ENCODE data around the gene ASPDH. TPM values are rescaled to one million over a fixed set of nuclear protein-coding genes. Genes with fewer than 3 reads are reported as not detected.
"Not testable (repeated sequence)": the region's sequence is repeated elsewhere in the genome, so short reads cannot be mapped to it uniquely, and the experiment has no call there.

Gene ASPDH
- total RNA-seq, 2 donors from 2014 or later = not detected

GRCh38 chr19:50532952-50533351 lies 19.2 kb upstream of the ASPDH start:
- 77 to 84% methylated on average over 3 to 4 of the region's 4 CpGs for WGBS, 2 experiments (ENCODE audit: insufficient coverage in 1 of 2, insufficient read length in 1 of 2)
- no peak overlapping the region for H3K27ac ChIP-seq (ENCODE audit: low read depth, low read length)
- TF ChIP-seq, protein P1, sequence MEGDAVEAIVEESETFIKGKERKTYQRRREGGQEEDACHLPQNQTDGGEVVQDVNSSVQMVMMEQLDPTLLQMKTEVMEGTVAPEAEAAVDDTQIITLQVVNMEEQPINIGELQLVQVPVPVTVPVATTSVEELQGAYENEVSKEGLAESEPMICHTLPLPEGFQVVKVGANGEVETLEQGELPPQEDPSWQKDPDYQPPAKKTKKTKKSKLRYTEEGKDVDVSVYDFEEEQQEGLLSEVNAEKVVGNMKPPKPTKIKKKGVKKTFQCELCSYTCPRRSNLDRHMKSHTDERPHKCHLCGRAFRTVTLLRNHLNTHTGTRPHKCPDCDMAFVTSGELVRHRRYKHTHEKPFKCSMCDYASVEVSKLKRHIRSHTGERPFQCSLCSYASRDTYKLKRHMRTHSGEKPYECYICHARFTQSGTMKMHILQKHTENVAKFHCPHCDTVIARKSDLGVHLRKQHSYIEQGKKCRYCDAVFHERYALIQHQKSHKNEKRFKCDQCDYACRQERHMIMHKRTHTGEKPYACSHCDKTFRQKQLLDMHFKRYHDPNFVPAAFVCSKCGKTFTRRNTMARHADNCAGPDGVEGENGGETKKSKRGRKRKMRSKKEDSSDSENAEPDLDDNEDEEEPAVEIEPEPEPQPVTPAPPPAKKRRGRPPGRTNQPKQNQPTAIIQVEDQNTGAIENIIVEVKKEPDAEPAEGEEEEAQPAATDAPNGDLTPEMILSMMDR (conservative IDR thresholded peaks at IDR 0.05) = no peak
- H3K27ac Mint-ChIP-seq = no peak overlapping the region
- H3K4me1 ChIP-seq (ENCODE audit: control insufficient read depth, insufficient read depth, low read length) = no peaks in the 10 kb centered on the region
- H3K9me3 Mint-ChIP-seq = peaks cover 19% of the 10 kb centered on the region
- H3K36me3 Mint-ChIP-seq (ENCODE audit: low read depth) = no peaks in the 10 kb centered on the region
- peaks cover 35% of the 10 kb centered on the region for H3K27me3 Mint-ChIP-seq (ENCODE audit: insufficient read depth)
- no peak overlapping the region for H3K4me3 ChIP-seq (ENCODE audit: low read length)
- no peak overlapping the region for H3K9ac ChIP-seq (ENCODE audit: extremely low read depth, low read length, poor library complexity, severe bottlenecking)
- H3K4me3 Mint-ChIP-seq = no peak overlapping the region
- DNase-seq = no peak
- H3K9me3 ChIP-seq (ENCODE audit: control insufficient read depth, low read length) = peaks cover 20% of the 10 kb centered on the region
- no peaks in the 10 kb centered on the region for H3K27me3 ChIP-seq (ENCODE audit: control insufficient read depth, insufficient read depth, low read length, poor library complexity, severe bottlenecking)
- no peaks in the 10 kb centered on the region for H3K36me3 ChIP-seq (ENCODE audit: control insufficient read depth, insufficient read depth, low read length)
- H3K4me1 Mint-ChIP-seq = no peaks in the 10 kb centered on the region

- DNase-seq = peak; percentile 44
- no peak overlapping the region for H3K9ac ChIP-seq (ENCODE audit: extremely low read depth, low read length, poor library complexity, severe bottlenecking)
- no peak overlapping the region for H3K27ac Mint-ChIP-seq
- 83 to 88% methylated on average over 5 to 14 of the region's 14 CpGs for WGBS, 2 experiments (ENCODE audit: insufficient coverage in 1 of 2, insufficient read length in 1 of 2)
- H3K4me1 ChIP-seq (ENCODE audit: control insufficient read depth, insufficient read depth, low read length) = no peaks in the 10 kb centered on the region
- peaks cover 20% of the 10 kb centered on the region for H3K9me3 ChIP-seq (ENCODE audit: control insufficient read depth, low read length)
- no peaks in the 10 kb centered on the region for H3K4me1 Mint-ChIP-seq
- TF ChIP-seq, protein P1 (conservative IDR thresholded peaks at IDR 0.05) = no peak
- H3K4me3 Mint-ChIP-seq = no peak overlapping the region
- no peak overlapping the region for H3K4me3 ChIP-seq (ENCODE audit: low read length)
- peaks cover 19% of the 10 kb centered on the region for H3K9me3 Mint-ChIP-seq
- H3K36me3 ChIP-seq (ENCODE audit: control insufficient read depth, insufficient read depth, low read length) = no peaks in the 10 kb centered on the region
- H3K27me3 ChIP-seq (ENCODE audit: control insufficient read depth, insufficient read depth, low read length, poor library complexity, severe bottlenecking) = no peaks in the 10 kb centered on the region
- no peak overlapping the region for H3K27ac ChIP-seq (ENCODE audit: low read depth, low read length)
- peaks cover 41% of the 10 kb centered on the region for H3K27me3 Mint-ChIP-seq (ENCODE audit: insufficient read depth)
- no peaks in the 10 kb centered on the region for H3K36me3 Mint-ChIP-seq (ENCODE audit: low read depth)
Measured at GRCh38 chr19:50531171-50531612, 17.5 kb upstream of the ASPDH start.

DNA sequence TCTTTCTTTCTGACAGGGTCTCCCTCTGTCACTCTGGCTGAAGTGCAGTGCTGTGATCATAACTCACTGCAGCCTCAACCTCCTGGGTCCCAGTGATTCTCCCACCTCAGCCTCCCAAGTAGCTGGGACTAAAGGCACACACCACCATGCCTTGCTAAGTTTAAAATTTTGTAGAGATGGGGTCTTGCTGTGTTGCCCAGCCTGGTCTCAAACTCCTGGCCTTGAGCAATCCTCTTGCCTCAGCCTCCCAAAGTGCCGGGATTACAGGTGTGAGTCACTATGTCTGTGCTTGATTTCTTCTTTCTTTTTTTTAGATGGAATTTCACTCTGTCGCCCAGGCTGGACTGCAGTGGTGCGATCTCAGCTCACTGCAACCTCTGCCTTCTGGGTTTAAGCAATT lies 14.3 kb upstream of the ASPDH start:
- 92 to 95% methylated on average over 3 of the region's 3 CpGs for WGBS, 2 experiments (ENCODE audit: insufficient coverage in 1 of 2, insufficient read length in 1 of 2)
- H3K4me3 ChIP-seq (ENCODE audit: low read length); H3K9me3 ChIP-seq (ENCODE audit: control insufficient read depth, low read length); H3K4me1 ChIP-seq (ENCODE audit: control insufficient read depth, insufficient read depth, low read length); H3K27me3 ChIP-seq (ENCODE audit: control insufficient read depth, insufficient read depth, low read length, poor library complexity, severe bottlenecking); H3K27ac Mint-ChIP-seq; H3K4me1 Mint-ChIP-seq; DNase-seq; H3K36me3 Mint-ChIP-seq (ENCODE audit: low read depth); H3K27ac ChIP-seq (ENCODE audit: low read depth, low read length); H3K9ac ChIP-seq (ENCODE audit: extremely low read depth, low read length, poor library complexity, severe bottlenecking); H3K36me3 ChIP-seq (ENCODE audit: control insufficient read depth, insufficient read depth, low read length); H3K4me3 Mint-ChIP-seq: not testable (repeated sequence)
- H3K27me3 Mint-ChIP-seq (ENCODE audit: insufficient read depth) = peaks cover 35% of the 10 kb centered on the region
- peaks cover 12% of the 10 kb centered on the region for H3K9me3 Mint-ChIP-seq

DNA sequence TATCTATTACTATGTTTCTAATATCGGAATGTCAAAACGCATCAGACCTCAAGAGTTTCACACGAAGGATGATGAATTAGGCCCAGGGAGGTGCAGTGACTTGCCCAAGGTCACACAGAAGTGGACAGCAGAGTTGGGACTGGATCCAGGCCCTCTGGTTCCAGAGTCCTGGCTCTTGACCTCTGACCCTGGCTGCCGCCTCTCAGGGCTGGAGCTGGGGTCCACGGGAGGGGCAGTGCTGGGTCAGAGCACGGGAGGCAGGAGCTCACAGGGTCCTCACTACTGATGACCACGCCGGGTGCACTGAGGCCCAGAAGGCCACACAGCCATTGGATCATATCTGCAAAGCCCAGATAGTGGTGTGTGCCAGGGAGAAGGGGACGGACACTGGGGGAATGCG lies 9.2 kb upstream of the ASPDH start:
- WGBS, 2 experiments (ENCODE audit: insufficient coverage in 1 of 2, insufficient read length in 1 of 2) = 89 to 98% methylated on average over 10 of the region's 10 CpGs
- H3K27me3 Mint-ChIP-seq (ENCODE audit: insufficient read depth) = peaks cover 23% of the 10 kb centered on the region
- TF ChIP-seq, protein P1 (conservative IDR thresholded peaks at IDR 0.05) = no peak
- Histone ChIP-seq H3K9me3 (ENCODE audit: control insufficient read depth, low read length) (no peaks in the 10 kb centered on the region), H3K4me3 (ENCODE audit: low read length) (no peak overlapping the region), H3K27me3 (ENCODE audit: control insufficient read depth, insufficient read depth, low read length, poor library complexity, severe bottlenecking) (no peaks in the 10 kb centered on the region), H3K9ac (ENCODE audit: extremely low read depth, low read length, poor library complexity, severe bottlenecking) (no peak overlapping the region), H3K27ac (ENCODE audit: low read depth, low read length) (no peak overlapping the region), H3K36me3 (ENCODE audit: control insufficient read depth, insufficient read depth, low read length) (no peaks in the 10 kb centered on the region), H3K4me1 (ENCODE audit: control insufficient read depth, insufficient read depth, low read length) (no peaks in the 10 kb centered on the region)
- no peak overlapping the region for H3K27ac Mint-ChIP-seq
- H3K9me3 Mint-ChIP-seq = peaks cover 5% of the 10 kb centered on the region
- no peak for DNase-seq
- H3K36me3 Mint-ChIP-seq (ENCODE audit: low read depth) = no peaks in the 10 kb centered on the region
- H3K4me3 Mint-ChIP-seq = no peak overlapping the region
- no peaks in the 10 kb centered on the region for H3K4me1 Mint-ChIP-seq
